HEK293T (cell line): ENCODE data around the gene OR13J1.

Experiments
- BHLHE40 ChIP-seq: fragments of 450-650 bp; IDR thresholded peaks from 2 replicates; pipeline ENCODE4 v1.6.1; 2016; ENCODE audit warnings: mild to moderate bottlenecking, moderate library complexity, borderline replicate concordance
- FOXA1 ChIP-seq: fragments of 450-650 bp; IDR thresholded peaks from 2 replicates; pipeline ENCODE4 v1.6.1; 2016; ENCODE audit warnings: mild to moderate bottlenecking
- FOXK2 ChIP-seq: fragments of 450-650 bp; IDR thresholded peaks from 2 replicates; pipeline ENCODE4 v1.6.1; 2016; ENCODE audit warnings: mild to moderate bottlenecking
- FOXM1 ChIP-seq: fragments of 450-650 bp; IDR thresholded peaks from 2 replicates; pipeline ENCODE4 v1.6.1; 2017; ENCODE audit warnings: mild to moderate bottlenecking, borderline replicate concordance
- TARDBP ChIP-seq: fragments of 450-650 bp; IDR thresholded peaks from 2 replicates; pipeline ENCODE4 v1.6.1; 2016
- TF ChIP-seq, protein P1 (sequence below): fragments of 450-650 bp; IDR thresholded peaks from 2 replicates; pipeline ENCODE4 v1.6.1; 2016

DNA sequence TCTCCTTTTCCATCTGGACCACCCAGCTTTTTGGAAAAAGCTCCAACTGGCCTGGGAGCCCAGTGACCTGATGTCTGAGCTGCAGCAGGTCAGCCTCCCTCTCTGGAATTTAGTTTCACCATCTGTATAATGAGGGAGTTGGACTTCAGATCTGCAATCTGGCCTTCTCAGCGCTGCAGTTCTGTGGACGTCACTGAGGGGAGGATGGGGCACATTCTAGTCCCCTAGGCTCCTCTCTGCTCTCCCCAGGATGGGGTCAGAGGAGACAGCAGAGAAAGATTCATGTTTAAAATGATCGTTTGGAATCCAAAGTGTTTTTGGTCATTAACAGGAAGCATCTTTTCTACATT is 10.2 kb downstream of the OR13J1 start:
- TF ChIP-seq FOXM1 (no peak), BHLHE40 (no peak), TARDBP (no peak), FOXK2 (no peak), FOXA1 (no peak)
- TF ChIP-seq, protein P1, sequence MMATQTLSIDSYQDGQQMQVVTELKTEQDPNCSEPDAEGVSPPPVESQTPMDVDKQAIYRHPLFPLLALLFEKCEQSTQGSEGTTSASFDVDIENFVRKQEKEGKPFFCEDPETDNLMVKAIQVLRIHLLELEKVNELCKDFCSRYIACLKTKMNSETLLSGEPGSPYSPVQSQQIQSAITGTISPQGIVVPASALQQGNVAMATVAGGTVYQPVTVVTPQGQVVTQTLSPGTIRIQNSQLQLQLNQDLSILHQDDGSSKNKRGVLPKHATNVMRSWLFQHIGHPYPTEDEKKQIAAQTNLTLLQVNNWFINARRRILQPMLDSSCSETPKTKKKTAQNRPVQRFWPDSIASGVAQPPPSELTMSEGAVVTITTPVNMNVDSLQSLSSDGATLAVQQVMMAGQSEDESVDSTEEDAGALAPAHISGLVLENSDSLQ = no peak
